H9 (cell line): Measurements from ENCODE around the gene SDR39U1. TPM values are rescaled to one million over a fixed set of nuclear protein-coding genes. Genes with fewer than 3 reads are reported as not detected.

ENCODE experiments used
- DNase-seq: peaks from one replicate; pipeline ENCODE4 v3.0.0-alpha.2; 2017
- H2AFZ ChIP-seq: one replicate; pipeline ENCODE4 v1.6.1; 2013; ENCODE audit warnings: mild to moderate bottlenecking, low read length, control low read depth, moderate library complexity
- H2AK5ac ChIP-seq: 2 replicates; pipeline ENCODE4 v1.6.1; 2013; ENCODE audit warnings: low read length, control low read depth, mixed read lengths; ENCODE audit not compliant: insufficient read length
- H2BK120ac ChIP-seq: one replicate; pipeline ENCODE4 v1.6.1; 2013; ENCODE audit warnings: low read depth, mild to moderate bottlenecking, low read length, control low read depth, inconsistent platforms; ENCODE audit not compliant: poor library complexity, severe bottlenecking
- H2BK12ac ChIP-seq: 2 replicates; pipeline ENCODE4 v1.6.1; 2013; ENCODE audit warnings: low read length, control low read depth, mixed read lengths, low read depth; ENCODE audit not compliant: insufficient read length
- H2BK15ac ChIP-seq: 2 replicates; pipeline ENCODE4 v1.6.1; 2013; ENCODE audit warnings: low read depth, low read length, control low read depth
- H2BK20ac ChIP-seq: one replicate; pipeline ENCODE4 v1.6.1; 2013; ENCODE audit warnings: low read depth, mild to moderate bottlenecking, low read length, control low read depth, inconsistent platforms; ENCODE audit not compliant: poor library complexity, severe bottlenecking
- H2BK5ac ChIP-seq: 2 replicates; pipeline ENCODE4 v1.6.1; 2013; ENCODE audit warnings: low read length, control low read depth, mixed read lengths; ENCODE audit not compliant: insufficient read length
- H3K14ac ChIP-seq: 2 replicates; pipeline ENCODE4 v1.6.1; 2013; ENCODE audit warnings: low read length, control low read depth; ENCODE audit not compliant: insufficient read depth
- H3K18ac ChIP-seq: 2 replicates; pipeline ENCODE4 v1.6.1; 2013; ENCODE audit warnings: low read depth, mild to moderate bottlenecking, mixed read lengths, low read length, control low read depth; ENCODE audit not compliant: insufficient read length
- H3K23ac ChIP-seq: 2 replicates; pipeline ENCODE4 v1.6.1; 2013; ENCODE audit warnings: low read length, control low read depth, mixed read lengths, low read depth; ENCODE audit not compliant: insufficient read length
- H3K23me2 ChIP-seq: 2 replicates; pipeline ENCODE4 v1.6.1; 2013; ENCODE audit warnings: low read depth, mild to moderate bottlenecking, mixed read lengths, low read length, control low read depth; ENCODE audit not compliant: insufficient read length, poor library complexity, severe bottlenecking
- H3K27ac ChIP-seq: 2 replicates; pipeline ENCODE4 v1.5.1; 2013; ENCODE audit warnings: low read length, control low read depth, mixed read lengths, low read depth; ENCODE audit not compliant: insufficient read length
- H3K27me3 ChIP-seq: 2 replicates; pipeline ENCODE4 v1.6.1; 2013; ENCODE audit warnings: low read length, control low read depth, inconsistent platforms; ENCODE audit not compliant: insufficient read depth
- H3K4ac ChIP-seq: 2 replicates; pipeline ENCODE4 v1.6.1; 2013; ENCODE audit warnings: low read depth, mild to moderate bottlenecking, control low read depth, inconsistent platforms, low read length, moderate library complexity
- H3K4me1 ChIP-seq: 2 replicates; pipeline ENCODE4 v1.6.1; 2013; ENCODE audit warnings: low read length, control low read depth, inconsistent platforms; ENCODE audit not compliant: insufficient read depth
- H3K4me2 ChIP-seq: 2 replicates; pipeline ENCODE4 v1.6.1; 2013; ENCODE audit warnings: low read length, control low read depth, mixed read lengths; ENCODE audit not compliant: insufficient read length, insufficient read depth
- H3K56ac ChIP-seq: 2 replicates; pipeline ENCODE4 v1.6.1; 2013; ENCODE audit warnings: low read depth, mild to moderate bottlenecking, mixed read lengths, low read length, control low read depth; ENCODE audit not compliant: insufficient read length
- H3K79me1 ChIP-seq: 2 replicates; pipeline ENCODE4 v1.6.1; 2013; ENCODE audit warnings: low read depth, mild to moderate bottlenecking, moderate library complexity, low read length, control low read depth, inconsistent platforms; ENCODE audit not compliant: insufficient read depth, poor library complexity, severe bottlenecking
- H3K79me2 ChIP-seq: 2 replicates; pipeline ENCODE4 v1.6.1; 2013; ENCODE audit warnings: low read length, control low read depth, inconsistent platforms; ENCODE audit not compliant: insufficient read depth
- H3K9ac ChIP-seq: 2 replicates; pipeline ENCODE4 v1.6.1; 2013; ENCODE audit warnings: low read length, control low read depth, mixed read lengths; ENCODE audit not compliant: insufficient read length; ENCODE audit errors: extremely low read depth
- H3K9me3 ChIP-seq: one replicate; pipeline ENCODE4 v1.6.1; 2013; ENCODE audit warnings: low read depth, low read length, inconsistent platforms; ENCODE audit not compliant: control insufficient read depth
- H3T11ph ChIP-seq: one replicate; pipeline ENCODE4 v1.6.1; 2013; ENCODE audit warnings: mild to moderate bottlenecking, low read length, control low read depth, inconsistent platforms
- H4K20me1 ChIP-seq: one replicate; pipeline ENCODE4 v1.6.1; 2013; ENCODE audit not compliant: control insufficient read depth, insufficient read length, insufficient read depth
- H4K5ac ChIP-seq: 2 replicates; pipeline ENCODE4 v1.6.1; 2013; ENCODE audit warnings: low read depth, mild to moderate bottlenecking, mixed read lengths, low read length, control low read depth; ENCODE audit not compliant: insufficient read length
- H4K8ac ChIP-seq: replicated peaks from 2 replicates; pipeline ENCODE4 v1.6.1; 2013; ENCODE audit warnings: low read length, control low read depth, mixed read lengths, low read depth; ENCODE audit not compliant: insufficient read length
- H4K91ac ChIP-seq: 2 replicates; pipeline ENCODE4 v1.6.1; 2013; ENCODE audit warnings: low read depth, mild to moderate bottlenecking, moderate library complexity, mixed read lengths, low read length, control low read depth; ENCODE audit not compliant: insufficient read length
- H3K27ac Mint-ChIP-seq, 3 experiments: 2 replicates in 2 of 3; 3 replicates in 1 of 3; pipeline ENCODE4 v1.8.0; 2020 to 2021; ENCODE audit warnings: mixed read lengths in 3 of 3, mild to moderate bottlenecking in 1 of 3, moderate library complexity in 1 of 3
- H3K27me3 Mint-ChIP-seq: 2 replicates; pipeline ENCODE4 v1.8.0; 2021; ENCODE audit warnings: low read depth, mild to moderate bottlenecking, moderate library complexity, mixed read lengths
- H3K36me3 Mint-ChIP-seq, 3 experiments: 2 replicates in 2 of 3; 3 replicates in 1 of 3; pipeline ENCODE4 v1.8.0; 2020 to 2021; ENCODE audit warnings: low read depth in 3 of 3, mixed read lengths in 3 of 3; ENCODE audit not compliant: insufficient read depth in 1 of 3
- H3K4me1 Mint-ChIP-seq, 2 experiments: 2 replicates each; pipeline ENCODE4 v1.8.0; 2020; ENCODE audit warnings: mixed read lengths in 2 of 2
- H3K4me3 Mint-ChIP-seq, 2 experiments: 2 replicates in 1 of 2; 3 replicates in 1 of 2; pipeline ENCODE4 v1.8.0; 2020 to 2021; ENCODE audit warnings: mild to moderate bottlenecking in 2 of 2, mixed read lengths in 2 of 2, moderate library complexity in 1 of 2
- H3K9me3 Mint-ChIP-seq, 2 experiments: 2 replicates in 1 of 2; 3 replicates in 1 of 2; pipeline ENCODE4 v1.8.0; 2020; ENCODE audit warnings: mild to moderate bottlenecking in 2 of 2, mixed read lengths in 2 of 2, moderate library complexity in 1 of 2
- WGBS: extraction: QIAGEN DNeasy Blood & Tissue Kit; methylation state at CpG from one replicate; pipeline ENCODE4 v1.1.7; 2013; ENCODE audit warnings: missing lambda C conversion rate, low lambda C conversion rate, mixed read lengths; ENCODE audit not compliant: insufficient read length; ENCODE audit errors: extremely low coverage; 5-methylcytosine and 5-hydroxymethylcytosine counted together
- total RNA-seq: library from RNA; stranded (reverse); gene quantifications from 2 replicates; pipeline ENCODE4 v1.2.1, GENCODE V29; 2021
- TF ChIP-seq, protein P1 (sequence below): fragments of 200-600 bp; sonication (generic); conservative IDR thresholded peaks from 3 replicates; pipeline ENCODE4 v1.8.0; 2021; ENCODE audit warnings: antibody characterized with exemption, mild to moderate bottlenecking

The SDR39U1 gene
- total RNA-seq, 1 experiment from 2014 or later = 56.2 TPM

DNA sequence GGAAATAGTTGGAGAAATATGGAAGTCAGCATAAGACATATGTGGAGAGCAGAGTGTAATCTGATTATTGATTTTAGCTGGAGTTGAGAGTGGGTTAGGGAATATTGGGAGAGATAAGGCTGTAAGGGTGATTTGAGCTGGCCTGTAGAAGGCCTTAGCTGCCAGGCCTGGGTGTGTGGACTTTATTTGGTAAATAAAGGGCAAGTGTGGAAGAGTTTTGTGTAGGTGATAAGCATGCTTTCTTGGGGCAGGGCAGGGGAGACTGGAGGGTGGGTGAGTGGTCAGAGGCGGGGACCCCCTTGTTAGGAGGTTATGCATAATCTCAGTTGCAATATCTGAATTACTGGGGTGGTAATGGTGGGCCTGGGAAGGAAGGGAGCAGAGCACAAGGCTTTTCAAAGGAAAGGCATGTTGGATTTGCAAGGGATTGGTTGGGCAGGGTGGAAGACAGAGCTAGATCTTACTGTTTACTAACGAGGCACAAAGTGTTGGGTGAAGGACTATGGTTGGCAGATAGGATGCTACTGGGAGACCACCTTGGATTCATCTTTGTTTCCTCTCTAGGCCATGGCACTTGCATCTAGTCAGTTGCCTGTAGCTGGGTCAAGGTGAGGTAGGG is 7.3 kb downstream of the SDR39U1 start:
- H3K4me3 Mint-ChIP-seq = no peak overlapping the region
- no peak overlapping the region for H3K23ac ChIP-seq
- no peak overlapping the region for H3K27ac Mint-ChIP-seq
- H3K56ac ChIP-seq = no peak overlapping the region
- H2BK12ac ChIP-seq = no peak overlapping the region
- no peak overlapping the region for H2BK120ac ChIP-seq
- H3K4me1 ChIP-seq = peaks cover 3% of the 10 kb centered on the region; the same call in 1 of the 2 replicates
- H3K4ac ChIP-seq = no peak overlapping the region
- H3K9me3 Mint-ChIP-seq = no peaks in the 10 kb centered on the region
- H3K14ac ChIP-seq = no peak overlapping the region
- H4K8ac ChIP-seq = no peak overlapping the region
- no peak overlapping the region for H2BK20ac ChIP-seq
- peaks cover 12 to 53% (median 51%) of the 10 kb centered on the region in 3 experiments; a peak in 6 of 7 replicates for H3K36me3 Mint-ChIP-seq
- H3K27me3 ChIP-seq = no peaks in the 10 kb centered on the region
- H4K91ac ChIP-seq = no peak overlapping the region
- H4K5ac ChIP-seq = no peak overlapping the region
- TF ChIP-seq, protein P1, sequence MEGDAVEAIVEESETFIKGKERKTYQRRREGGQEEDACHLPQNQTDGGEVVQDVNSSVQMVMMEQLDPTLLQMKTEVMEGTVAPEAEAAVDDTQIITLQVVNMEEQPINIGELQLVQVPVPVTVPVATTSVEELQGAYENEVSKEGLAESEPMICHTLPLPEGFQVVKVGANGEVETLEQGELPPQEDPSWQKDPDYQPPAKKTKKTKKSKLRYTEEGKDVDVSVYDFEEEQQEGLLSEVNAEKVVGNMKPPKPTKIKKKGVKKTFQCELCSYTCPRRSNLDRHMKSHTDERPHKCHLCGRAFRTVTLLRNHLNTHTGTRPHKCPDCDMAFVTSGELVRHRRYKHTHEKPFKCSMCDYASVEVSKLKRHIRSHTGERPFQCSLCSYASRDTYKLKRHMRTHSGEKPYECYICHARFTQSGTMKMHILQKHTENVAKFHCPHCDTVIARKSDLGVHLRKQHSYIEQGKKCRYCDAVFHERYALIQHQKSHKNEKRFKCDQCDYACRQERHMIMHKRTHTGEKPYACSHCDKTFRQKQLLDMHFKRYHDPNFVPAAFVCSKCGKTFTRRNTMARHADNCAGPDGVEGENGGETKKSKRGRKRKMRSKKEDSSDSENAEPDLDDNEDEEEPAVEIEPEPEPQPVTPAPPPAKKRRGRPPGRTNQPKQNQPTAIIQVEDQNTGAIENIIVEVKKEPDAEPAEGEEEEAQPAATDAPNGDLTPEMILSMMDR = no peak
- H2BK5ac ChIP-seq = no peak overlapping the region
- no peak overlapping the region for H3K4me2 ChIP-seq
- H3K27ac ChIP-seq = no peak overlapping the region
- peaks cover 13 to 15% of the 10 kb centered on the region in 2 experiments for H3K4me1 Mint-ChIP-seq
- peaks cover 2% of the 10 kb centered on the region for H4K20me1 ChIP-seq
- DNase-seq = no peak
- peaks cover 6% of the 10 kb centered on the region for H3K23me2 ChIP-seq
- H3K18ac ChIP-seq = no peak overlapping the region
- H3K9ac ChIP-seq = no peak overlapping the region
- no peaks in the 10 kb centered on the region for H3K79me2 ChIP-seq
- no peaks in the 10 kb centered on the region for H3K79me1 ChIP-seq
- H2AK5ac ChIP-seq = no peak overlapping the region
- no peaks in the 10 kb centered on the region for H3K27me3 Mint-ChIP-seq
- no peak overlapping the region for H2AFZ ChIP-seq
- no CpG with 5 or more reads among the region's 2 CpGs for WGBS
- no peak overlapping the region for H2BK15ac ChIP-seq
- no peak overlapping the region for H3T11ph ChIP-seq
- no peaks in the 10 kb centered on the region for H3K9me3 ChIP-seq
